ENCODE measurements around the gene NFRKB. TPM values are rescaled to one million over a fixed set of nuclear protein-coding genes. Genes with fewer than 3 reads are reported as not detected.

Gene NFRKB
- total and polyA plus RNA-seq, 2 of the 8 experiments (the other 6 are each of a cell fraction or from before 2014, with no cell fraction given): 17.0 to 31.0 TPM

DNA sequence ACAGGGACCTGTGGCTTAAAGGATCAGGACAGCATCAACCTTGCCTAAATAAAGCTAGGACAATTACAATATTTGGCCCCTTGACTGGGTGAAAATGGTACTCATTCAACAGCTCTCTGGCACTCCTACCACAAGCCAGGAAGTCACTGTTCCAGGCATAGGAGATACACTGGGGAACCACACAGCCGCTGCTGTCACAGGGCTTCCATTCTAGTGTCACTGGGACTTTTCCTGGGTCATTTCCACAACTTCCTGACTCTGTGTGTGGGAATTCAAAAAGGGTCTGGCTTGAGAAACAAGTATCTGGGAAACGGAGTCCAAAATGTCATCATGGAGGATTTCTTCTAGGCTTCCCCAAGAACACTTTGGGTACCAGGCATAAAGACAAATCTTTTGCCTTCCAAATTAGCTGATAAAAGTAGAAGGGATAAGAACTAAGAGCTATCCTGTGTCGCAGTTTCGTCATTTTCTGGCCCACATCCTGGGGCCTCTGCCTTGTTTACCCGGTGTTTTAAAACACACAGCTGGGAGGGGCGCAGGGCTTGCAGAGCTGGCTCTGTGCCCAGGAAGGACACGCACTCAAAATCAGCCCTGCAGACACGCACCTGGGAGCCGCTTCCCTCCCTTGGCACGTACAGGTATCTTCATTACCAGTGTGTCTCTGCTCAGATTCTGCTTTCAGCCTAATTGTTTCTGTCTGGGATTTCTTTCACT lies 41.7 kb downstream of the NFRKB start:
- 87% methylated on average over 10 of the region's 10 CpGs; no CpG with 5 or more reads in 1 of the 2 experiments for WGBS, 2 experiments (ENCODE audit: extremely low coverage in 1 of 2, insufficient coverage in 1 of 2, insufficient read length in 1 of 2, insufficient replicate concordance in 2 of 2, low coverage in 1 of 2, low lambda C conversion rate in 2 of 2, missing lambda C conversion rate in 1 of 2)
- DNase-seq (ENCODE audit: low read depth in 1 of 2, low spot score in 2 of 2) (no peak), FAIRE-seq (no peak)
- H3K14ac ChIP-seq (ENCODE audit: insufficient read length): no peak overlapping the region
- no peak overlapping the region for H2BK15ac ChIP-seq (ENCODE audit: low read length)
- no peak overlapping the region for H4K8ac ChIP-seq (ENCODE audit: extremely low read depth, insufficient read depth, low read length)
- H4K20me1 ChIP-seq (replicated peaks in 1 of 2; ENCODE audit: control insufficient read depth in 1 of 2, insufficient read depth in 2 of 2, low read length in 2 of 2): no peaks in the 10 kb centered on the region
- H3K36me3 ChIP-seq (ENCODE audit: control insufficient read depth in 2 of 4, insufficient read depth in 4 of 4, low read length in 3 of 4): no peaks in the 10 kb centered on the region; a peak in 1 of 8 replicates
- no peak overlapping the region for H2BK12ac ChIP-seq (ENCODE audit: low read depth, low read length)
- H3K18ac ChIP-seq (ENCODE audit: extremely low read depth, low read length): no peak overlapping the region
- no peaks in the 10 kb centered on the region; a peak in 1 of 7 replicates for H3K4me1 ChIP-seq (replicated peaks in 1 of 4; ENCODE audit: control insufficient read depth in 3 of 4, insufficient read depth in 4 of 4, low read length in 3 of 4)
- no peak overlapping the region for H2BK120ac ChIP-seq (replicated peaks; ENCODE audit: low read depth, low read length)
- no peak overlapping the region for H4K5ac ChIP-seq (ENCODE audit: insufficient read length, low read depth, low read length)
- no peak overlapping the region for H3K4me3 ChIP-seq (ENCODE audit: extremely low read depth in 1 of 4, insufficient read depth in 2 of 4, low read depth in 3 of 4, low read length in 4 of 4)
- H3K27ac ChIP-seq (ENCODE audit: low read depth, low read length): no peak overlapping the region
- no peak overlapping the region for H3K4ac ChIP-seq (replicated peaks; ENCODE audit: insufficient read length, low read depth, low read length)
- H3K27me3 ChIP-seq (replicated peaks in 1 of 4; ENCODE audit: control insufficient read depth in 3 of 4, extremely low read depth in 1 of 4, insufficient read depth in 3 of 4, low read length in 3 of 4): no peaks in the 10 kb centered on the region
- no peak overlapping the region for H2AK5ac ChIP-seq (ENCODE audit: low read depth, low read length)
- H3K4me2 ChIP-seq (ENCODE audit: insufficient read depth in 1 of 2, low read depth in 2 of 2, low read length in 2 of 2): no peak overlapping the region
- H2BK20ac ChIP-seq (ENCODE audit: low read length): no peak overlapping the region
- no peak overlapping the region for H3K56ac ChIP-seq (replicated peaks; ENCODE audit: insufficient read length, low read depth, low read length)
- no peaks in the 10 kb centered on the region for H3K9me3 ChIP-seq (ENCODE audit: insufficient read depth in 2 of 2, low read depth in 1 of 2, low read length in 1 of 2)
- ChIA-PET POLR2A (ENCODE audit: partially characterized antibody) (no interaction called here), CTCF (ENCODE audit: partially characterized antibody) (interaction anchor here (0.7 to 1.3 kb wide), 3 partner anchors 11 to 87 kb away, joined by 3 to 6 read pairs (median 5); no protein-coding TSS in a partner anchor)
- no peak overlapping the region for H3K9ac ChIP-seq (replicated peaks in 1 of 4; ENCODE audit: extremely low read depth in 1 of 4, low read depth in 3 of 4, low read length in 3 of 4)
- no peak overlapping the region for H2AFZ ChIP-seq (ENCODE audit: low read length)
- no peaks in the 10 kb centered on the region for H3K79me1 ChIP-seq (ENCODE audit: low read depth, low read length)
- H3K23me2 ChIP-seq (ENCODE audit: low read depth, low read length): no peaks in the 10 kb centered on the region
- H4K91ac ChIP-seq (replicated peaks; ENCODE audit: insufficient read length, low read length): no peak overlapping the region
- no peak overlapping the region for H3K23ac ChIP-seq (ENCODE audit: insufficient read length)
- H2BK5ac ChIP-seq (ENCODE audit: low read depth, low read length): no peak overlapping the region
- H3K79me2 ChIP-seq (ENCODE audit: control insufficient read depth in 1 of 2, insufficient read depth in 2 of 2, low read length in 2 of 2): no peaks in the 10 kb centered on the region
- TF ChIP-seq YY1 (IDR thresholded peaks at IDR 0.05; ENCODE audit: low read depth, low read length) (no peak), ASH2L (IDR thresholded peaks at IDR 0.05; ENCODE audit: low read length) (no peak), RAD21 (IDR thresholded peaks at IDR 0.05 in 1 of 2, conservative IDR thresholded peaks at IDR 0.05 in 1 of 2; ENCODE audit: low read depth in 2 of 2, low read length in 2 of 2) (no peak), HDAC6 (IDR thresholded peaks at IDR 0.05; ENCODE audit: low read depth, low read length) (no peak), EGR1 (IDR thresholded peaks at IDR 0.05; ENCODE audit: borderline replicate concordance, low read depth, low read length) (no peak), CBX8 (IDR thresholded peaks at IDR 0.05; ENCODE audit: borderline replicate concordance, low read depth, low read length) (no peak), TCF12 (IDR thresholded peaks at IDR 0.05; ENCODE audit: low read depth, low read length) (no peak), ATF3 (IDR thresholded peaks at IDR 0.05; ENCODE audit: insufficient read depth, low read depth, low read length) (no peak), TBP (IDR thresholded peaks at IDR 0.05; ENCODE audit: low read depth, low read length) (no peak), TAF1 (IDR thresholded peaks at IDR 0.05; ENCODE audit: low read depth, low read length) (no peak), RFX5 (IDR thresholded peaks at IDR 0.05; ENCODE audit: borderline replicate concordance, low read depth, low read length) (no peak), SP2 (IDR thresholded peaks at IDR 0.05; ENCODE audit: low read length) (no peak), POU5F1 (IDR thresholded peaks at IDR 0.05; ENCODE audit: low read depth, low read length) (no peak)
